ENCODE data around the gene PRDM16. TPM values are rescaled to one million over a fixed set of nuclear protein-coding genes. Genes with fewer than 3 reads are reported as not detected.
A peak's percentile ranks its signal among the peaks of the same experiment; 100 is the strongest.

The PRDM16 gene
- total RNA-seq, 4 donors from 2014 or later, result 15.7 to 54.3 (median 27.6) TPM

DNA sequence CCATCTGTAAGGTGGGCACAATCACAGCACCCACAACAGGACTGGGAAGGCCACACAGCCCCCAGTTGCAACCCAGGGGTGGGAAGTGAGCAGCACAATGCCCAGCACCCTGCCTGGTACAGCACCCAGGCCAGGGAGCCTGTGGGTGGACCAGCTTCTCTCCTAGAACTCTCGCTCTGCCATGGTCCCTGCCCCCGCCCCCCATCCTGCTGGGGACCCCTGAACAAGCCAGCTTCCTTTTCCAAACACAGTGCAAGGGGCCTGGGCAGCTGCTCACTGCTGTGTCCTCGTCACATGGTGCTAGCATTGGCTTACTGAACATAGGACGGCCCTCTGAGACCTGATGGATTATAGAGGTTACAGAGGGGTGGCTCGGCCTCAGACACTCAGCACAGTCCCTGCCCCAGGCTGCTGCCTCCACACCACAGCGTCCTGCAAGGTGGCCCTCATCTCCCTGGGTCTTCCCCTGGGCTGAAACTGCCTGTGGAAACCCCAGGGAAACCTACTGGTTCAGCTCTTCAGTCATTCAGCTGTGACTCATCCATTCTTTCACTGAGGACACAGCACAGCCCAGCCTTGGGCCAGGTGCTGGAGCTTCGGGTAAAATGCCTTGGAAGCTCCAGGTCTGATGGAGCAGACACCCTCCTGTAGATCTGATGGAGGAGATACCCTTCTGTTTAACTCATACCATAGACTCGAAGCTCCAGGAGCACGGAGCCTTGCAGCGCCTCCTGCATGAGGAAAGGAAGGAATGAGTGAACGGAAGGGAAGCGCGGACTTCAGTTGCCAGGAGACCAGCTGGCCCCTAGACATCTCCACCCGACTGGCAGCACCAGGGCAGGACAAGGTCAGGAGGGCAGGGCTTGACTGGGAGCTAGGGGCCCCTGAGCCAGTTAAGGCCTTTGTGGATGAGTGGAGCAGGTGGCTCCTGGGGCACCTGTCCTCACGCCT, 8.1 kb upstream of the PRDM16 start:
- no peak for DNase-seq
- intact Hi-C loops (cut with DNase I), result loop anchor here (5.0 kb wide), 1 partner anchor 361 kb away; no protein-coding TSS in a partner anchor
- Histone ChIP-seq H3K4me1 (peaks cover 4 to 7% of the 10 kb centered on the region in 2 donors), H3K27me3 (no peaks in the 10 kb centered on the region), H3K36me3 (no peaks in the 10 kb centered on the region), H3K9me3 (no peaks in the 10 kb centered on the region), H3K27ac (no peak overlapping the region), H3K4me3 (replicated peaks in 1 of 3) (no peak overlapping the region)
- no peak for TF ChIP-seq POLR2A (IDR thresholded peaks at IDR 0.05)
- TF ChIP-seq, protein P1, sequence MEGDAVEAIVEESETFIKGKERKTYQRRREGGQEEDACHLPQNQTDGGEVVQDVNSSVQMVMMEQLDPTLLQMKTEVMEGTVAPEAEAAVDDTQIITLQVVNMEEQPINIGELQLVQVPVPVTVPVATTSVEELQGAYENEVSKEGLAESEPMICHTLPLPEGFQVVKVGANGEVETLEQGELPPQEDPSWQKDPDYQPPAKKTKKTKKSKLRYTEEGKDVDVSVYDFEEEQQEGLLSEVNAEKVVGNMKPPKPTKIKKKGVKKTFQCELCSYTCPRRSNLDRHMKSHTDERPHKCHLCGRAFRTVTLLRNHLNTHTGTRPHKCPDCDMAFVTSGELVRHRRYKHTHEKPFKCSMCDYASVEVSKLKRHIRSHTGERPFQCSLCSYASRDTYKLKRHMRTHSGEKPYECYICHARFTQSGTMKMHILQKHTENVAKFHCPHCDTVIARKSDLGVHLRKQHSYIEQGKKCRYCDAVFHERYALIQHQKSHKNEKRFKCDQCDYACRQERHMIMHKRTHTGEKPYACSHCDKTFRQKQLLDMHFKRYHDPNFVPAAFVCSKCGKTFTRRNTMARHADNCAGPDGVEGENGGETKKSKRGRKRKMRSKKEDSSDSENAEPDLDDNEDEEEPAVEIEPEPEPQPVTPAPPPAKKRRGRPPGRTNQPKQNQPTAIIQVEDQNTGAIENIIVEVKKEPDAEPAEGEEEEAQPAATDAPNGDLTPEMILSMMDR (IDR thresholded peaks at IDR 0.05), result no peak
- 82 to 83% methylated on average over 13 to 15 of the region's 15 CpGs for WGBS, 2 donors

DNA sequence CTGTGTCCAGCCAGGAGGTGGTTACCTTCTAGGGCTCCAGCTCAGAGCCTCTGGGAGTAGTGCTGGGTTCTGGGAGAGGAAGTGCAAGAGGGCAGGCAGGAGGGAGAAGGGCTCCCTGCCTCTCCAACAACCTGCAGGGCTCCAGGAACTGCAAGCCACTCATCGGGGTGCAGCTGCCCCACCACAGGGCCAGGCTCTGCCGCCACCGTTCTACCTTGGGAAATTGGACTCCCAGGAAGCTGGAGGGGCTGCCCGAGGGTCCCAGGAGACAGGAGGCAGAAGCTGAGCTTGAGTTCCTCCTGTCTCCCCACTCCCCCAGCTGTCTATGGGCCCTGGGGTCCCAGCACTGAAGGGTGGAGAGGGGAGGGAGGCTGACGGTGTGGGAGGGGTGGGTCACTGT, 7.4 kb upstream of the PRDM16 start:
- no peak overlapping the region for H3K27ac ChIP-seq
- DNase-seq, result no peak
- no peaks in the 10 kb centered on the region for H3K27me3 ChIP-seq
- intact Hi-C loops (cut with DNase I), result loop anchor here (5.0 kb wide), 1 partner anchor 361 kb away; no protein-coding TSS in a partner anchor
- TF ChIP-seq, protein P1 (IDR thresholded peaks at IDR 0.05), result no peak
- TF ChIP-seq POLR2A (IDR thresholded peaks at IDR 0.05), result no peak
- peaks cover 11 to 13% of the 10 kb centered on the region in 2 donors for H3K4me1 ChIP-seq
- no peak overlapping the region for H3K4me3 ChIP-seq (replicated peaks in 1 of 3)
- H3K9me3 ChIP-seq, result no peaks in the 10 kb centered on the region
- 61% methylated on average over 3 of the region's 5 CpGs; no CpG with 5 or more reads in 1 of the 2 donors for WGBS, 2 donors
- H3K36me3 ChIP-seq, result no peaks in the 10 kb centered on the region

DNA sequence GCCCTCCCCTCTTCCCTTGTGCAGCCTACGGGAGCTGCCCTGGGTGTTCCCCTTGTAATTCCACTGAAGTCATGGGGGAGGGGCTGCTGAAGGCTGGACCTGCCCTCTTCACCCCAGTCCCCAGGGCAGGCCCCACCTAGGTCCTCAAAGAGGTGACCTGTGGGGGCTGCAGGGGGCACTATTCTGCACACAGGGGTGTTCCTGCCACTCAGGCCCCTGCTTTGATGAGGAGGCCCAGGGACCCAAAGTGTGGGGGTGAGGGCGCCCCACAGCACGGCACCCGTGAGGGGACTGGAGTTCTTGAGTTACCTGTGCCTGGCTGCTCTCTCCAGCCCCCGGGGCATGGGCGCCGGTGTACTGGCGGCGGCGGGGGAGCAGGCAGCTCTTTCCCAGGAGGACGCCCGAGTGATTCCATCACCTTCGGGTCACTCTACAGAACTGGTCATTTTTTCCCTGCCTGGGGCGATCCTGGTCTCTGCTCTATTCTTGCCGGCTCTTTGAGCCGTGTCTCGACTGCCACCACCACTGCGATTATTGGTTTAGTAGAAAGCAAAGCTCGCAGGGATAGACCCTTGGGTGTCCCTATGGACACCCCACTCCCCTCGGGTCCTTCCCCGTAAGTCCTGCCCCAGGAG, 6.9 kb upstream of the PRDM16 start:
- H3K9me3 ChIP-seq, result no peaks in the 10 kb centered on the region
- 50 to 76% methylated on average over 12 to 18 of the region's 21 CpGs for WGBS, 2 donors
- H3K27ac ChIP-seq, result no peak overlapping the region
- no peaks in the 10 kb centered on the region for H3K36me3 ChIP-seq
- intact Hi-C loops (cut with DNase I), result loop anchor here (5.0 kb wide), 1 partner anchor 360 kb away; no protein-coding TSS in a partner anchor
- peaks cover 16 to 18% of the 10 kb centered on the region in 2 donors for H3K4me1 ChIP-seq
- peak in 1 of 2 donors; percentile 59 for DNase-seq
- H3K4me3 ChIP-seq (replicated peaks in 1 of 3), result no peak overlapping the region
- TF ChIP-seq POLR2A (IDR thresholded peaks at IDR 0.05), result no peak
- TF ChIP-seq, protein P1 (IDR thresholded peaks at IDR 0.05), result no peak
- no peaks in the 10 kb centered on the region for H3K27me3 ChIP-seq

GRCh38 chr1:3062616-3063378, 6.2 kb upstream of the PRDM16 start:
- H3K27ac ChIP-seq, result no peak overlapping the region
- no peaks in the 10 kb centered on the region for H3K36me3 ChIP-seq
- H3K9me3 ChIP-seq, result no peaks in the 10 kb centered on the region
- H3K27me3 ChIP-seq, result no peaks in the 10 kb centered on the region
- TF ChIP-seq, protein P1 (IDR thresholded peaks at IDR 0.05), result no peak
- TF ChIP-seq POLR2A (IDR thresholded peaks at IDR 0.05), result no peak
- no peak overlapping the region for H3K4me3 ChIP-seq (replicated peaks in 1 of 3)
- H3K4me1 ChIP-seq, result peaks cover 23 to 24% of the 10 kb centered on the region in 2 donors
- intact Hi-C loops (cut with DNase I), result loop anchor here (5.0 kb wide), 1 partner anchor 360 kb away; no protein-coding TSS in a partner anchor
- WGBS, 2 donors, result 49 to 70% methylated on average over 30 to 48 of the region's 50 CpGs
- DNase-seq, result peak in 1 of 2 donors; percentile 37

Measured in thyroid gland (tissue), 4 donors.